Adipocyte (in vitro differentiated cells): ENCODE measurements around the gene PLEKHG1.

Source experiments
- DNase-seq: peaks from one replicate; pipeline ENCODE4 v3.0.0-alpha.2; 2015; ENCODE audit warnings: low read depth
- H3K27me3 ChIP-seq: replicated peaks from 2 replicates; pipeline ENCODE4 v1.7.0; 2013; ENCODE audit warnings: mild to moderate bottlenecking, low read length, moderate library complexity; ENCODE audit not compliant: control insufficient read depth, insufficient read depth
- H3K36me3 ChIP-seq: 2 replicates; pipeline ENCODE4 v1.7.0; 2013; ENCODE audit warnings: low read length, mild to moderate bottlenecking, moderate library complexity; ENCODE audit not compliant: control insufficient read depth, insufficient read depth, severe bottlenecking
- H3K4me1 ChIP-seq: 2 replicates; pipeline ENCODE4 v1.7.0; 2013; ENCODE audit warnings: mild to moderate bottlenecking, low read length, moderate library complexity; ENCODE audit not compliant: control insufficient read depth, insufficient read depth
- H3K4me3 ChIP-seq: 2 replicates; pipeline ENCODE4 v1.7.0; 2013; ENCODE audit warnings: mild to moderate bottlenecking, low read length, moderate library complexity
- H3K9ac ChIP-seq: 2 replicates; pipeline ENCODE4 v1.7.0; 2013; ENCODE audit warnings: mild to moderate bottlenecking, low read length, moderate library complexity
- H3K9me3 ChIP-seq: 2 replicates; pipeline ENCODE4 v1.7.0; 2013; ENCODE audit warnings: mild to moderate bottlenecking, low read length, moderate library complexity; ENCODE audit not compliant: control insufficient read depth

Gene PLEKHG1

DNA sequence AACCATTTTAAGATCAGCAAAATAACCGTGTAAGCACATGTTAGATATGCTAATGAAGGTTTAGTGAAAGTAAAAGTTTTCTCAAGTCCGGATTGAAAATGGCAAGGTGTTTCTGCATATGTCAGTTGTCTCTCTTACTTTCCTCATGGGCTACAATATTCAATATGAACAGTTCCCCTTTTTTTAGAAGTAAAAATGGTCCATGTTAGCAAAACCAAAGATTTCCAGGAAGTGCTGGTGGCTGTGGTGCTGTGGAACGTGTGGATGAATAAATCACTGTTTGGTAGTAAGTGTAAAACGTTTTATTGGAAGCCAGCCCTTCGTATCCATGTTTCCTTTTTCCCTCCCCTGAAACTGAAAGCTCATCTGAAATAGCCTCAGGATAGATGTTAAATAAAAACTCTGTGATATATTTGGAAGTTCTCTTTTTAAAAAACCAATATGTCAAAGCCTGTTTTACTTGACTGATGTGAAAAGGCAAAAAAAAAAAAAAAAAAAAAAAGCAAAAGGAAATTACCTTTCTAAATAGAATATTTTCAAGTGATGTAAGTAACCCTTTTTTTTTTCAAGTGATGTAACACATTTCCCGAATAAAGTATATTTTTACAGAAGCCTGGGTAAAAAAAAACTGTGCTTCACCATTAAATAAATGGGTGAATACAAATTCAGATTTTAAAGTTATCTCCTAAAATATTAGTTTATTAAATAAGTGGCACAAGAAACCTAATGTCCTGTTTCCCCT, 41.9 kb downstream of the PLEKHG1 start:
- H3K36me3 ChIP-seq, result no peaks in the 10 kb centered on the region
- H3K9me3 ChIP-seq, result no peaks in the 10 kb centered on the region
- DNase-seq, result no peak
- H3K4me3 ChIP-seq, result peak overlapping the region; percentile 65
- no peaks in the 10 kb centered on the region for H3K27me3 ChIP-seq
- H3K4me1 ChIP-seq, result no peaks in the 10 kb centered on the region
- no peak overlapping the region for H3K9ac ChIP-seq

- Histone ChIP-seq H3K9ac (no peak overlapping the region), H3K27me3 (no peaks in the 10 kb centered on the region), H3K4me3 (no peak overlapping the region), H3K9me3 (no peaks in the 10 kb centered on the region), H3K36me3 (no peaks in the 10 kb centered on the region), H3K4me1 (no peaks in the 10 kb centered on the region)
- DNase-seq, result no peak
Measured at GRCh38 chr6:150646228-150646627, 46.5 kb downstream of the PLEKHG1 start.

- DNase-seq, result no peak
- H3K4me3 ChIP-seq, result no peak overlapping the region
- no peaks in the 10 kb centered on the region for H3K27me3 ChIP-seq
- H3K36me3 ChIP-seq, result no peaks in the 10 kb centered on the region
- H3K9ac ChIP-seq, result no peak overlapping the region
- no peaks in the 10 kb centered on the region for H3K9me3 ChIP-seq
- H3K4me1 ChIP-seq, result no peaks in the 10 kb centered on the region
Measured at GRCh38 chr6:150647051-150647450, 47.4 kb downstream of the PLEKHG1 start.
